HG02885 (cell line): ENCODE measurements around the gene PDCD7.
"Not testable (repeated sequence)": the region's sequence is repeated elsewhere in the genome, so short reads cannot be mapped to it uniquely, and the experiment has no call there.

ENCODE experiments used
- ATAC-seq: cut with Tn5 transposase; IDR thresholded peaks from one replicate; pipeline ENCODE4 v1.9.1; 2021; ENCODE audit warnings: mild to moderate bottlenecking; ENCODE audit not compliant: unreplicated experiment, poor library complexity

PDCD7 gene, protein sequence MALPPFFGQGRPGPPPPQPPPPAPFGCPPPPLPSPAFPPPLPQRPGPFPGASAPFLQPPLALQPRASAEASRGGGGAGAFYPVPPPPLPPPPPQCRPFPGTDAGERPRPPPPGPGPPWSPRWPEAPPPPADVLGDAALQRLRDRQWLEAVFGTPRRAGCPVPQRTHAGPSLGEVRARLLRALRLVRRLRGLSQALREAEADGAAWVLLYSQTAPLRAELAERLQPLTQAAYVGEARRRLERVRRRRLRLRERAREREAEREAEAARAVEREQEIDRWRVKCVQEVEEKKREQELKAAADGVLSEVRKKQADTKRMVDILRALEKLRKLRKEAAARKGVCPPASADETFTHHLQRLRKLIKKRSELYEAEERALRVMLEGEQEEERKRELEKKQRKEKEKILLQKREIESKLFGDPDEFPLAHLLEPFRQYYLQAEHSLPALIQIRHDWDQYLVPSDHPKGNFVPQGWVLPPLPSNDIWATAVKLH

DNA sequence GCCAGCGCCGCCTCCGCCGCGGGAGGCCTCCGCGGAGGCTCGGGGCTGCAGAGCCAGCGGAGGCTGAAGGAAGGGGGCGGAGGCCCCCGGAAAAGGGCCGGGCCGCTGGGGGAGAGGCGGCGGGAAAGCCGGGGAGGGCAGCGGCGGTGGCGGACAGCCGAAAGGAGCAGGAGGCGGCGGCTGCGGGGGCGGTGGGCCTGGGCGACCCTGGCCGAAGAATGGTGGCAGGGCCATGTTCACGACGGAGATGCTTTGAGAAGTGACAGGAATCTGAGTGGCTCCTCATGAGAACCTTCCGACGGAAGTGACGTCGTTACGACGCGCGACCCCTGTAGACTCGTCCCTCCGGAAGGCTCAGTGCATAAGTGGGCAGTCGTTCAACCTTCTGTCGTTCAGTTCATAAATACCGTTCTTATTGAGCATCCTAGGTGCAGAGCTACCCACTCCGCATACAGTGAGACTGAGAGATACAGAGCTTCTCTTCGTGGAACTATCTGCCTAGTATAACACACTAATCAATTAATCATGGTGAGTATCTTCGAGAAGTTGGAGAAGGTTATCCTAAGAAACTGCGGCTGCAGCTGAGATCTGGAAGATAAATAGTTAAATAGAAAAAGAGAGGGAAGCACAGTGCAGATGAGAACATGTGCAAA lies at the start of gene PDCD7:
PDCD7 (minus strand) TSS at position 261 of the 653 bp plus-strand sequence; CDS start at position 234, 27 bp downstream.
- ATAC-seq, result peak; percentile 88

DNA sequence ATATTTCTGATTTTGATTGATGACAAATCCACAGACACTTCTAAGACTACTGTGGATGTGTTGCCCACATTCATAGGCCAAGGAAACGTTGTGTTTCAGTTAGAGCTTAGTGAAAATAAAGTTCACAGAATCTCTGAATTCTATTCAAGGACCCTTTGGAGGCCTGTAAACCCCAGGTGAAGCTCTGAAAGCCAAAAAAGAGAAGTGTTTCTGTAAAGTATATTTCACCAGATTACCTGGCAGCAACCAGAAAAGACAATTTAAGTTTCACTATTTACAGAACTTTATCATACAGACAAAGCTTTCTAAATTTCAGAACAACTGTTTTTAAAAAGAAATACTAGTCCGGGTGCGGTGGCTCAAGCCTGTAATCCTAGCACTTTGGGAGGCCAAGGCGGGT lies 48.9 kb upstream of the PDCD7 start:
- ATAC-seq, result no peak

DNA sequence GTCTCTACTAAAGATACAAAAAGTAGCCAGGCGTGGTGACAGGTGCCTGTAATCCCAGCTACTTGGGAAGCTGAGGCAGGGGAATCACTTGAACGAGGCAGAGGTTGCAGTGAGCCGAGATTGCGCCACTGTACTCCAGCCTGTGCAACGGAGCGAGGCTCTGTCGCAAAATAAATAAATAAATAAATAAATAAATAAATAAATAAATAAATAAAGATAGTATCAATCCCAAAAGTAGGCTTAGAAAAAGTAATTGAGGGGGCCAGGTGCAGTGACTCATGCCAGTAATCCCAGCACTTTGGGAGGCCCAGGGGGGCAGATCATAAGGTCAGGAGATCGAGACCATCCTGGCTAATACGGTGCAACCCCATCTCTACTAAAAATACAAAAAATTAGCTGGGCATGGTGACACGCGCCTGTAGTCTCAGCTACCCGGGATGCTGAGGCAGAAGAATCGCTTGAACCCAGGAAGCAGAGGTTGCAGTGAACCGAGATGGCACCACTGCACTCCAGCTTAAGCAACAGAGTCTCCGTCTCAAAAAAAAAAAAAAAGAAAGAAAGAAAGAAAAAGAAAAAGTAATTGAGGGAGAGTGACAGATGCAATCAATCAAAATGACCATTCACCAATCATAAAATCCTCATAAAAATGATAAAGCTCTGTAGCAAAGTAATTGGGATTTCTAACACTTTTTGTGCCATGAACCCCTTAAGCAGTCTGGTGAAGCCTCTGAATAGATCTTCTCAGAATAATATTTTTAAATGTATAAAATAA lies 48.2 kb upstream of the PDCD7 start:
- ATAC-seq, result not testable (repeated sequence)

DNA sequence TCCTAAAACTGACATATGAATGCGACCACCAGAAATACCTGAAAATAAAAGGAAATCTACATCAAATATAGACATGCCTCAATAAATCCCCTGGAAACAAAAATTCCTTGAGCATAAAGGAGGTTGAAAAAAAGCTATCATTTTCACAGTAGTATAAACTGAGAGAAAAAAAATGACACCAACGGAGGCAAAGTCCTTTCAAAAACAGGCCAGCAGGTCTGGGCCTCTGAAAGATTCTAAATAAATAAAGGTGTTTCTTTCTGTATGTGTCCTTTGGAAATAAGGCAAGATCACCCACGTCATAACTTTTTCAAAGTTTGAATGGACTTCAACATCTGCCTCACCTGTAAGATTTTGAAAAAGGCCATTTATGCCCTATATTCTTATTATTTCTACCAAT lies 46.6 kb upstream of the PDCD7 start:
- ATAC-seq, result no peak

DNA sequence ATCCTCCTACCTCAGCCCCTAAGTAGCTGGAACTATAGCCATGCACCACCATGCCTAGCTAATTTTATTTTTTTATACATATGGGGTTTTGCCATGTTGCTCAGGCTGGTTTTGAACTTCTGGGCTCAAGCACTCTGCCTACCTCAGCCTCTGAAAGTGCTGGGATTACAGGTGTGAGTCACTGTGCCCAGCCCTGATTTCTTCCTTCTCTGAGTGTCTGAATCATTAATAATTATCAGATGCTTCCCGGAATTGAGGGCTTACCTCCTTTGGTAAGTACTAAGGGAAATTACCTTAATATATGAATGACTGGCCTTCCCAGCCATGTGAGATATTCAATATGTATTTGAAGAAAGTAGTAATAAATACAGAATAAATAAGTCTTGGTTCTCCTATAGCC lies 44.3 kb upstream of the PDCD7 start:
- ATAC-seq, result no peak

DNA sequence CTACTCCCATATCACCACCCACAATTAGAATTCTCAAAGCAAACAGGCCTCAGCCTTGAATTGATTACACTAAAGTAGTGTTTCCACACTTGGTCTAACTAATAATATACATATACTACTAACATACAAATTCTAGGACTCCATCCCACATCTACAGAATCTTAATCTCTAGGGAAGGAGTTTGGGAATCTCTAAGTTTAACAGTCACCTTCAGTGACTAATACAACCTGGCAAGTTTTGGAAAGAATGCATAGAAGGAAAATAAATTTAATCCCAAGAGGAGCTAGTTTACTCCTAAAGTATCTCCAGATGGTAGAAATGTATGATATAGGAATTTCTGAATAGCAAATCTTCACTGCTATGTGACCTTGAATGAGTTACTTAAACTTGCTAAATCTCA lies 42.4 kb upstream of the PDCD7 start:
- no peak for ATAC-seq

DNA sequence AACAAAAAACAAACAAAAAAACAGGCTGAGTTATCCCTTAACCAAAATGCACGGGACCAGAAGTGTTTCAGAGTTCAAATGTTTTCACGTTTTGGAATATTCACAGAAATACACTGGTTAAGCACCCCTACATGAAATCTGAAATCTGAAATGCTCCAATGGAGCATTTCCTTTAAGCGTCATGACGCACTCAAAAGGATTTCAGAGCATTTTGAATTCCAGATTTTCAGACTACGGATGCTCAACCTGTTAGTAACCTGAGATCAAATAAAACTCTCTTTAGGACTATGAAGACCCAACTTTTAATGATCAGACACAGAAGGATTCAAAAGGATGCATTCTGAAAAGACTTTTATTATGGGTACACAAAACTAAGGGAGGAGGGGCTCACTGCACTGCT lies 41.9 kb upstream of the PDCD7 start:
- no peak for ATAC-seq

DNA sequence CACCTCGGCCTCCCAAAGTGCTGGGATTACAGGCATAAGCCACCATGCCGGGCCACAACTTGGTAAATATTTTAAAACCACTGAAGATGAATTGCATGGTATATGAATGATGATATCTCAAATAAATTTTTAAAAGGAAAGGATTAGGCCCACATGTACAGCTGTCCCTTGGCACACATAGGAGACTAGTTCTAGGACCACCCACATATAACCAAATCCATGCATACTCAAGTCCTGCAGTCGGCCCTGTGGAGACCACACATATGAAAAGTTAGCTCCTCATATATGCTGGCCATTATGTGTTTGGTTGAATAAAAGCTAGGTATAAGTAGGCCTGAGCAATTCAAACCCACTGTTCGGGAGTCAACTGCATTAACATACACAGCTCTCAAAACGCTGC lies 40.9 kb upstream of the PDCD7 start:
- ATAC-seq, result no peak

DNA sequence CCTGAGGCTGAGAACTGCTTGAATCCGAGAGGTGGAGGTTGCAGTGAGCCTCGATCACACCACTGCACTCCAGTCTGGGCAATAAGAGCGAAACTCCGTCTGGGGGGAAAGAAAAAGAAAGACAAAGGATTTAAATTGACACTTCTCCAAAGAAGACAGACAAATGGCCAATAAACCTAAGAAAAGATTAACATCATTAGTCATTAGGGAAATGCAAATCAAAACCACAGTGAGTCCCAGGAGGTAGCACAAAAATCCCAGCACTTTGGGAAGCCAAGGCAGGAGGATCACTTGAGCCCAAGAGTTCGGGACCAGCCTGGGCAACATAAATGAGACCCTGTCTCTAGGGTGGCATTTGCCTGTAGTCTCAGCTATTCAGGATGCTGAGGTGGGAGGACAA lies 38.9 kb upstream of the PDCD7 start:
- no peak for ATAC-seq

DNA sequence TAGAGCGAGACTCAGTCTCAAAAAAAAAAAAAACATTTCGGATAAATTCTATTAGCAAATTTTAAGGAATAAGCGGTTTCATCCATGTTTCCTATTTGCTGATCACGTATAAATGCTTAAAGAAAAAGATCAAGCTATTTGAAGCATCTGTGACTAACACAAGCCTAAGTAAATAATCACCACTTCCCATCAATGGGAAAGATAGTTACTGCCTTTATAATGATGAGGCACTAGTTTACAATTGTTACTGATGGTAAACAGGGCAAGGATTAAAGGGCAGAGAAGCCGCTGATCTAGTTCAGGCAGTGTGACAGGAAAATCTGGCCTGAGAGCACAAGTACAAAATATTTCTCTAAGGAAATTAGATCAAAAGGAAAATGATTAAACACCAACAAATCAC lies 37.8 kb upstream of the PDCD7 start:
- ATAC-seq, result no peak

DNA sequence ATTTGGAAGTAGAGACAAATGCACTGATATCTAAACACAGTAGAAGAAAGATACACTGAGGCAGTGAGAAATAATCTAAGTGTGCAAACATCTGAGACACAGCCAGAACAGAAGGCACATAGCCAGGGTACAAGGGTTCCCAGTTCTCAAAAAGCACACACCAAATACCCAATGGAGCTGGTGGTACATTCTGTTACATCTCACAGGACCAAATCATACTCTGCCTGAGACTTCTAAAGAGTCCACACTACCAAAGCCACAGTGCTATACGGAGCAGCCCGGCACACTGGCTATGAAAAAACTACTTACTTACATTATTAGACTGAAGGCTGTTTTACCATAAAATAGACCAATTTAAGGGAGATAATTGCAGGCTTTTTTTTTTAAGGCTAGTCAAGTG lies 32.3 kb upstream of the PDCD7 start:
- no peak for ATAC-seq

DNA sequence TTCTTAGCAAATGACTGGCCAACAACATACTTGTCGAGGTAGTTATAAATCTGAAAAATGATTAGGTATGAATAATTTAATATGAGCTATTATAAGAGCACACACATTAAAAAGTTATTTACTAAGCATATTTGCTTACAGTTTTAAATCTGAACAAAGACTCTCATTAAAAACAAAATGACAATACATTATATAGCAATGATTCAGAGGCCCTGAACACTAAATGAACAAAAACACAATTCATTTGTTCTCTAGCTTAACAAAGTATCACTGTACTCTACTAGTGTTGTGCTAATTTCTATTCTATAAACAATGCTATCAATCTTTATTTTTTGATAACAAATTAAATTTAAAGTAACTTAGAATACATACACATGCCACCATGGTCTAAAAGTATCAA lies 30.5 kb upstream of the PDCD7 start:
- no peak for ATAC-seq

DNA sequence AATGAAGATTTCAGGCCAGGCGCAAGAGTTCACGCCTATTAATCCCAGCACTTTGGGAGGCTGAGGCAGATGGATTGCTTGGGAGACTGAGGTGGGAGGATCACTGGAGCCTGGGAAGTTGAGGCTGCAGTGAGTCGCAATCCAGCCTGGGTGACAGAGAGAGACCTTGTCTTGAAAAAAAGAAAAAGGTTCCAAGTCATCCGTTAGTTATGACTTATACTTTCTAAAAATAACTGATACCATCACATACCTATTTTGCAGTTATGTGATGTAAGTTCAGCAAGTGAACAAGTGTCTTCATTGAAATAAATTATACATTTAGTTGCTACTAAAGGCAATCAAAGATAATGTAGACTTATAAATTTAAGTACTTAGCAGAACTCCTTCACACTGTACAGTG lies 29.4 kb upstream of the PDCD7 start:
- ATAC-seq, result no peak

DNA sequence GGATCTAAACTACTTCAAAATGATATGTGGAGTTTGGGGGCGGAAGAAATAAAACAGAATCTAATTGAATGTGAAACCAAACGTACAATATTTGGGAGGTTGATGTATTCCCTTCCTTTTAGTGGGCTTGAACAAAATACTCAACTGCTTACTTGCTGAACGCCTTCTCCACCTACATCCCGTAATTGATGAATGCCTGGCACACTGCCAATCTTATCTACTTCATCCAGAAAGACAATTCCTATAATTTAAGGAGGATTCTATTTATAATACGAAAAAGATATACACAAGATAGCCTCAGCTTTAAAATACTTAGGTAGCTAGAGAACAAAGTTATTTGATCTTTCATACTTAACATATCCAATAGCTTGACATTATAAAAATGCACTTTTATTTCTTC lies 23.1 kb upstream of the PDCD7 start:
- no peak for ATAC-seq

DNA sequence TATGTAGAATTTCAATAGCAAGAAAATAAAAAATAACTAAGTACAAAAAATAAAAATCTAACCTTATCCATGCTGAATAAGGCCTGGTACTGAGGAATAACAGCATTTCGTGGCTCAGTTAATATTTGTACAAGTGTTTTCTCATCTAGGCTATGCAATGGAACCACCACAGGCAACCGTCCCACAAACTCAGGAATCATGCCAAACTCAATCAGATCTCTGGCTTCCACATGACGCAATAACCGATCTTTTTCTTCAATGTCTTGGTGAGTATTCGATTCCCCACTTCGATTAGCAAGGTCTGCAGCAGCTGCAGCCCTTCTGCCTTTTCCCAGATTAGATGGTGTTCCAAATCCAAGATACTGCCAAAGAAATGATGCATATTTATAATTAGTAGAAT lies 21.1 kb upstream of the PDCD7 start:
- no peak for ATAC-seq

DNA sequence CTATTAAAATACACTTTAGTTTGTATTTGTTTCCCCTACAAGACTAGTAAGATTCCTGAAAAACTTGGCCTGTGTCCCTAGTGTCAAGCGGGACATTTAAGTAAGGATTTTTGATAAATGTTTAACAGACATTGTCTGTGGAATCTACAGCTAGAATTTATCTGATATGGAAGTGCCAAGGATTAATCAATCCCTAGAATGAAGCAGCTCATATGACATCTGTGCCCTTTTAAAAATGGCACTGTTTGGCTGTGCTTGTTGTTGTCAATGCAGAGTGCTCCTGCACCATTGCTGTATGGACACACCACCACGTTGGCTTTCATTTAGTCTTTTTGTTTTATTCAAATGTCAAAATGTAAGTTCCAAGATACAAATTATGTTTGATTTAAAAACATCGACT lies 14.3 kb upstream of the PDCD7 start:
- ATAC-seq, result no peak

DNA sequence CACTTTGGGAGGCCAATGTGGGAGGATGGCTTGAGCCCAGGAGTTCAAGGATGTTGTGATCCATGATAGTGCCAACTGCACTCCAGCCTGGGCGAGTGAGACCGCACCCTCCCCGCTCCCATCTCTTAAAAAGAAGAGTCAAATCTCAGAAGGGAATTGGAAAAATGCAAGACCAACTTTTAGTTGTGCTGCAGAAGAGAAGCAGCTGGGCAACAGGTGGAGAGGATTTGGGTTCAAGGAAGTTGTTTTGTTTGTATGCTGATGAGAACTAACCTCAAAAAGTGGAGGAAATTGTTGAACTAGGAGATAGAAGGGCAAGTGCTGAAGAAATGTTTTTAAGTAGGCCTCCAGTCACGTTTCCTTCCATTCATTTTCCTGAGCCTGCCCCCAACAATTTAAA lies 12.8 kb upstream of the PDCD7 start:
- ATAC-seq, result no peak

DNA sequence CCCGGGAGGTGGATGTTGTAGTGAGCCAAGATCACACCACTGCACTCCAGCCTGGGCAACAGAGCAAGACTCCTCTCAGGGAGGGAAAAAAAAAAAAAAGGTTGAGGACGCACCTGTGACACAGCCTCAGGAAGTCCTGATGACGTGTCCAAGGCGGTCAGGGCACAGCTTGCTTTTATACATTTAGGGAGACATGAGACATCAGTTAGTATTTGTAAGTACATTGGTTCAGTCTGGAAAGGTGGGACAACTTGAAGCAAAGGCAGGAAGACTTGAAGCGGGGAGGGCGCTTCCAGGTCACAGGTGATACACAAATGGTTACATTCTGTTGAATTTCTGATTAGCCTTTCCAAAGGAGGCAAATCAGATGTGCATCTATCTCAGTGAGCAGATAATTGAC lies 5.0 kb upstream of the PDCD7 start:
- not testable (repeated sequence) for ATAC-seq

DNA sequence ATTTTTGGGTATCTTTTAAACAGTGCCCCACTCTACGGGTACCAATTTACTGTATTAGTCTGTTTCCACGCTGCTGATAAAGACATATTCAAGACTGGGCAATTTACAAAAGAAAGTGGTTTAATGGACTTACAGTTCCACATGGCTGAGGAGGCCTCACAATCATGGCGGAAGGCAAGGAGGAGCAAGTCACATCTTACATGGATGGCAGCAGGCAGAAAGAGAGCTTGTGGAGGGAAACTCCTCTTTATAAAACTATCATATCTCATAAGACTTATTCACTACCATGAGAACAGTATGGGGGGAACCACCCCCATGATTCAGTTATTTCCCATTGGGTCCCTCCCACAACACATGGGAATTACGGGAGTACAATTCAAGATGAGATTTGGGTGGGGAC lies 4.3 kb upstream of the PDCD7 start:
- not testable (repeated sequence) for ATAC-seq

DNA sequence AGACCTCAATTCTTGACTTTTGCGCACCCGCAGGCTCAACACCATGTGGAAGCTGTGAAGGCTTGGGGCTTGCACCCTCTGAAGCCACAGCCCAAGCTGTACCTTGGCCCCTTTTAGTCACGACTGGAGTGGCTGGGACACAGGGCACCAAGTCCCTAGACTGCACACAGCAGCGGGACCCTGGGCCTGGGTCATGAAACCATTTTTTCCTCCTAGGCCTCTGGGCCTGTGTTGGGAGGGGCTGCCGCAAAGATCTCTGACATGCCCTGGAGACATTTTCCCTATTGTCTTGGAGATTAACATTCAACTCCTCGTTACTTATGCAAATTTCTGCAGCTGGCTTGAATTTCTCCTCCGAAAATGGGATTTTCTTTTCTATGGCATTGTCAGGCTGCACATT lies 3.5 kb upstream of the PDCD7 start:
- ATAC-seq, result not testable (repeated sequence)

DNA sequence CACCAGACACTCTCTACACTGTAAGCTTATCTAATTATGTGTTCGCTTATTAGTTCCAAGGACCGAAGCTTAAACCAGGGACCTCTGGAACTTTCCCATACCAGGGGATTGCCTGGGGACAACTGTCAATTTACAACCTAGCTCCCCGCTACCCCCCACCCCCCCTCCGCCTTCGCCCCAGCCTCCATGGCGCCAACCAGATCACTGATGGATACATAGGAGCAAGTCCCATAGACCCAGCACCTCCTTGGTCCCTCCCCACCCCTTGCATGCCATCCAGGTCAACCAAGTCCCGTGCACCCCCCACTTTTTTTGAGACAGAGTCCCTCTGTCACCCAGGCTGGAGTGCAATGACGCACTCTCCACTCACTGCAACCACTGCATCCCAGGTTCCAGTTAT lies 930 bp upstream of the PDCD7 start:
- ATAC-seq, result no peak
